Dermis blood vessel endothelial cell (primary cell): ENCODE measurements around the gene SLCO4A1. TPM values are rescaled to one million over a fixed set of nuclear protein-coding genes. Genes with fewer than 3 reads are reported as not detected.

Experiments
- DNase-seq: peaks from one replicate; pipeline ENCODE4 v3.0.0; 2010
- total RNA-seq: library from RNA; depleted of rRNA; stranded (reverse); fragments of >200 nt; gene quantifications from 2 replicates; pipeline ENCODE4 v1.2.3, GENCODE V29; 2014

SLCO4A1 gene
- total RNA-seq, 1 donor from 2014 or later = 4.8 TPM

- no peak for DNase-seq
These were observed 45.8 kb downstream of the SLCO4A1 start for GRCh38 chr20:62688083-62688482.

- DNase-seq = peak; percentile 78
These were observed 46.7 kb downstream of the SLCO4A1 start for GRCh38 chr20:62688855-62689460.

GRCh38 chr20:62689861-62690260 is 47.6 kb downstream of the SLCO4A1 start:
- no peak for DNase-seq

GRCh38 chr20:62690261-62690820 is 48.0 kb downstream of the SLCO4A1 start:
- no peak for DNase-seq

GRCh38 chr20:62691487-62691886 is 49.2 kb downstream of the SLCO4A1 start:
- no peak for DNase-seq

- DNase-seq = no peak
These were observed 49.9 kb downstream of the SLCO4A1 start for GRCh38 chr20:62692176-62692575.

GRCh38 chr20:62692801-62693523 is 50.7 kb downstream of the SLCO4A1 start:
- DNase-seq = no peak

- no peak for DNase-seq
These were observed 51.2 kb downstream of the SLCO4A1 start for GRCh38 chr20:62693524-62693922.

- DNase-seq = no peak
These were observed 51.8 kb downstream of the SLCO4A1 start for GRCh38 chr20:62694106-62694505.

- DNase-seq = no peak
These were observed 52.6 kb downstream of the SLCO4A1 start for GRCh38 chr20:62694868-62695267.

- no peak for DNase-seq
These were observed 53.4 kb downstream of the SLCO4A1 start for GRCh38 chr20:62695448-62696414.

- no peak for DNase-seq
These were observed 54.2 kb downstream of the SLCO4A1 start for GRCh38 chr20:62696434-62696957.

GRCh38 chr20:62696989-62697388 is 54.7 kb downstream of the SLCO4A1 start:
- no peak for DNase-seq

GRCh38 chr20:62697468-62697912 is 55.2 kb downstream of the SLCO4A1 start:
- DNase-seq = no peak

- no peak for DNase-seq
These were observed 55.9 kb downstream of the SLCO4A1 start for GRCh38 chr20:62698231-62698630.

GRCh38 chr20:62699296-62699695 is 57.0 kb downstream of the SLCO4A1 start:
- DNase-seq = no peak

GRCh38 chr20:62699741-62700140 is 57.4 kb downstream of the SLCO4A1 start:
- no peak for DNase-seq

GRCh38 chr20:62700261-62700930 is 58.1 kb downstream of the SLCO4A1 start:
- DNase-seq = no peak

- DNase-seq = no peak
These were observed 59.1 kb downstream of the SLCO4A1 start for GRCh38 chr20:62701161-62702012.

- DNase-seq = no peak
These were observed 59.7 kb downstream of the SLCO4A1 start for GRCh38 chr20:62702013-62702300.
